ENCODE data around the gene CDRT4.

DNA sequence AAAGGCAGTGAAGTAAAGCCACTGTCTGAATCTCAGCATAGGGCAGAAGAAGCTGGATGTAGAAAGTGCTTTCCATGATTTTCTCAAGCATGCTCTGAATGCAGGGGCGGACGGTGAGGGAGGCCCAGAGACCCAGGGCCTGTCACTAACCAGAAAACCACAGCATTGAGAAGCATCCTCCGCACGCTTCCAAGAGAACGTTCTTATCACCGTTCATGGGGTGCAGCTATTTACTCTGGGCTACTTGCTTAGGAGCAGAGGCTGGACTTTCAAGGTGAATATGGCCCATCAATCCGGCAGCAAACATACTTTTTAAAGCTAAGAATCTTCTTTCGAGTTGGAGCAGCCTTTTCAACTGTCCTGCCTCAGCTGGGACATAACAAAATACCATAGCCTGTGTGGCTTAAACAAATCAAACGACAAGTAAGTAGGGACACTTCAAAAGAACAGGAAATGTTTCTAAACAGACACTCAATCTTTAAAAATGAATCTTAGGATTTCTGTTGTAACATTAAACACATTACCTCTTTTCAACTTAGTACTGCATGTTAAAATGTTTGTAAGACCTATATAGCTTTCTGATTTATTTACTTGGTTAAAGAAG, 46.5 kb upstream of the CDRT4 start:
- TF ChIP-seq, protein P1, sequence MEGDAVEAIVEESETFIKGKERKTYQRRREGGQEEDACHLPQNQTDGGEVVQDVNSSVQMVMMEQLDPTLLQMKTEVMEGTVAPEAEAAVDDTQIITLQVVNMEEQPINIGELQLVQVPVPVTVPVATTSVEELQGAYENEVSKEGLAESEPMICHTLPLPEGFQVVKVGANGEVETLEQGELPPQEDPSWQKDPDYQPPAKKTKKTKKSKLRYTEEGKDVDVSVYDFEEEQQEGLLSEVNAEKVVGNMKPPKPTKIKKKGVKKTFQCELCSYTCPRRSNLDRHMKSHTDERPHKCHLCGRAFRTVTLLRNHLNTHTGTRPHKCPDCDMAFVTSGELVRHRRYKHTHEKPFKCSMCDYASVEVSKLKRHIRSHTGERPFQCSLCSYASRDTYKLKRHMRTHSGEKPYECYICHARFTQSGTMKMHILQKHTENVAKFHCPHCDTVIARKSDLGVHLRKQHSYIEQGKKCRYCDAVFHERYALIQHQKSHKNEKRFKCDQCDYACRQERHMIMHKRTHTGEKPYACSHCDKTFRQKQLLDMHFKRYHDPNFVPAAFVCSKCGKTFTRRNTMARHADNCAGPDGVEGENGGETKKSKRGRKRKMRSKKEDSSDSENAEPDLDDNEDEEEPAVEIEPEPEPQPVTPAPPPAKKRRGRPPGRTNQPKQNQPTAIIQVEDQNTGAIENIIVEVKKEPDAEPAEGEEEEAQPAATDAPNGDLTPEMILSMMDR (IDR thresholded peaks at IDR 0.05; ENCODE audit: extremely low read depth in 1 of 2, insufficient read depth in 1 of 2, low read depth in 1 of 2, low read length in 2 of 2): no peak
- no peak for TF ChIP-seq MAX (IDR thresholded peaks at IDR 0.05; ENCODE audit: insufficient read depth, insufficient read length)
- no peak for TF ChIP-seq POLR2AphosphoS5 (IDR thresholded peaks at IDR 0.05; ENCODE audit: insufficient read depth, low read depth, low read length)

Measured in endothelial cell of umbilical vein (primary cell).